Measurements from ENCODE around the gene ZNF697.

DNA sequence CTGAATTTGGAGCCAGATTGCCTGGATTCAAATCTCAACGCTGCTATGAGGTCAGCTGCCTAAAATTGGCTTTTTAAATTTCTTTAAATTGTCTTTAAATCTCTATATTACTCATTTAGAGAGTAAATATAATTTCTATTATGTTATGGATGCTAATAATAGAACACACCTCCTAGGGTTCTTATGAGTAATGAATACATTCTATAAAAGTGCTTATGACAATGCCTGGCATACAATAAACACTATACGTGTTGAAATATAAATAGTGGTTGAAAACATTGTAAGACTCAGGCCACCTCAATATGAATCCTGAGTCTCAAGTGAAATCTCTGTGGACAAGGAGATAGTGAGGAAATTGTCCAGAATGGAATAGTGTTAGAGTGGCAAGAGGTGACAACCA is 32.7 kb upstream of the ZNF697 start:
- TF ChIP-seq, protein P1, sequence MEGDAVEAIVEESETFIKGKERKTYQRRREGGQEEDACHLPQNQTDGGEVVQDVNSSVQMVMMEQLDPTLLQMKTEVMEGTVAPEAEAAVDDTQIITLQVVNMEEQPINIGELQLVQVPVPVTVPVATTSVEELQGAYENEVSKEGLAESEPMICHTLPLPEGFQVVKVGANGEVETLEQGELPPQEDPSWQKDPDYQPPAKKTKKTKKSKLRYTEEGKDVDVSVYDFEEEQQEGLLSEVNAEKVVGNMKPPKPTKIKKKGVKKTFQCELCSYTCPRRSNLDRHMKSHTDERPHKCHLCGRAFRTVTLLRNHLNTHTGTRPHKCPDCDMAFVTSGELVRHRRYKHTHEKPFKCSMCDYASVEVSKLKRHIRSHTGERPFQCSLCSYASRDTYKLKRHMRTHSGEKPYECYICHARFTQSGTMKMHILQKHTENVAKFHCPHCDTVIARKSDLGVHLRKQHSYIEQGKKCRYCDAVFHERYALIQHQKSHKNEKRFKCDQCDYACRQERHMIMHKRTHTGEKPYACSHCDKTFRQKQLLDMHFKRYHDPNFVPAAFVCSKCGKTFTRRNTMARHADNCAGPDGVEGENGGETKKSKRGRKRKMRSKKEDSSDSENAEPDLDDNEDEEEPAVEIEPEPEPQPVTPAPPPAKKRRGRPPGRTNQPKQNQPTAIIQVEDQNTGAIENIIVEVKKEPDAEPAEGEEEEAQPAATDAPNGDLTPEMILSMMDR (IDR thresholded peaks at IDR 0.05) = no peak
- TF ChIP-seq POLR2AphosphoS5 (IDR thresholded peaks at IDR 0.05) (no peak), EP300 (IDR thresholded peaks at IDR 0.05) (no peak), POLR2A (IDR thresholded peaks at IDR 0.05; ENCODE audit: low read depth) (no peak)
